A549 (cell line): ENCODE measurements around the gene HOXB4. TPM values are rescaled to one million over a fixed set of nuclear protein-coding genes. Genes with fewer than 3 reads are reported as not detected.
A peak's percentile ranks its signal among the peaks of the same experiment; 100 is the strongest.

Experiments
- ATAC-seq, 2 experiments: fragments of 200-7000 bp in 1 of 2; fragments of >200 bp in 1 of 2; cut with Nextera tagmentation in 1 of 2; cut with Tn5 transposase in 1 of 2; 3 replicates each; pipeline versions ENCODE4 v1.8.0 to v1.9.1; 2018 to 2020; ENCODE audit warnings: mild to moderate bottlenecking in 1 of 2, moderate library complexity in 1 of 2
- CTCF ChIA-PET: fragments of 300-600 bp; sonication (Branson Sonifier 250); formaldehyde crosslinking; extraction: SDS; loops from one replicate; lab custom pipeline; 2021; ENCODE audit warnings: antibody characterized with exemption, inconsistent platforms; lab: Yijun Ruan, JAX
- POLR2A ChIA-PET: fragments of 350-600 bp; formaldehyde crosslinking; extraction: SDS; loops from one replicate; lab custom pipeline; 2021; ENCODE audit warnings: antibody characterized with exemption, inconsistent platforms; lab: Yijun Ruan, JAX
- DNase-seq, 2 experiments: peaks; one replicate each; pipeline versions ENCODE4 v3.0.0 to v3.0.0-alpha.2; 2011 to 2016; ENCODE audit warnings: low read depth in 1 of 2, low spot score in 1 of 2
- FAIRE-seq: peaks from 2 replicates; lab custom pipeline; 2011; peaks lifted over from hg19 to GRCh38; lab: Jason Lieb, UNC
- H3K27ac ChIP-seq, 2 experiments: fragments of >200 bp; sonication (Bioruptor Twin); formaldehyde crosslinking; 3 replicates each; pipeline ENCODE4 v1.5.1; 2016 to 2017
- H3K4me1 ChIP-seq: fragments of >200 bp; sonication (Bioruptor Twin); formaldehyde crosslinking; 3 replicates; pipeline ENCODE4 v1.6.1; 2016
- H3K4me2 ChIP-seq: fragments of >200 bp; sonication (Bioruptor Twin); formaldehyde crosslinking; 3 replicates; pipeline ENCODE4 v1.6.1; 2016
- H3K4me3 ChIP-seq: fragments of >200 bp; sonication (Bioruptor Twin); formaldehyde crosslinking; 3 replicates; pipeline ENCODE4 v1.5.1; 2016
- H3K9me3 ChIP-seq: fragments of >200 bp; sonication (Bioruptor Twin); formaldehyde crosslinking; 3 replicates; pipeline ENCODE4 v1.6.1; 2016
- CEBPB ChIP-seq, 2 experiments: fragments of >200 bp in 1 of 2; sonication (Bioruptor Twin) in 1 of 2; formaldehyde crosslinking in 1 of 2; IDR thresholded peaks; 2 replicates each; pipeline ENCODE4 v1.6.1; 2012 to 2016
- ESRRA ChIP-seq: fragments of 150-350 bp; IDR thresholded peaks from 2 replicates; pipeline ENCODE4 v1.6.1; 2014; ENCODE audit warnings: mild to moderate bottlenecking, low read length, borderline replicate concordance
- FOXS1 ChIP-seq: fragments of 250-450 bp; sonication (Bioruptor Pico); IDR thresholded peaks from 2 replicates; pipeline ENCODE4 v1.5.0; 2020; ENCODE audit warnings: mild to moderate bottlenecking, moderate library complexity
- HOXB5 ChIP-seq: fragments of 250-450 bp; sonication (Bioruptor Pico); IDR thresholded peaks from 2 replicates; pipeline ENCODE4 v1.5.0; 2020; ENCODE audit warnings: mild to moderate bottlenecking, moderate library complexity
- NFE2L2 ChIP-seq: fragments of 150-350 bp; conservative IDR thresholded peaks from 2 replicates; pipeline ENCODE4 v1.6.1; 2014; ENCODE audit warnings: low read length
- NPAS2 ChIP-seq: fragments of 250-450 bp; sonication (Bioruptor Pico); IDR thresholded peaks from 2 replicates; pipeline ENCODE4 v1.8.0; 2022; ENCODE audit warnings: mild to moderate bottlenecking, moderate library complexity, borderline replicate concordance
- POLR2A ChIP-seq: IDR thresholded peaks from 2 replicates; pipeline ENCODE4 v1.6.1; 2012; ENCODE audit warnings: mild to moderate bottlenecking, low read length
- RCOR1 ChIP-seq: fragments of 150-350 bp; IDR thresholded peaks from 2 replicates; pipeline ENCODE4 v1.6.1; 2014; ENCODE audit warnings: antibody characterized with exemption, low read length, low read depth
- RFX5 ChIP-seq: fragments of 450-650 bp; IDR thresholded peaks from 2 replicates; pipeline ENCODE4 v1.7.1; 2014; ENCODE audit warnings: antibody characterized with exemption, mild to moderate bottlenecking, moderate library complexity
- SMC3 ChIP-seq: fragments of >200 bp; sonication (Bioruptor Twin); formaldehyde crosslinking; IDR thresholded peaks from 3 replicates; pipeline ENCODE4 v1.6.1; 2018; ENCODE audit warnings: inconsistent platforms
- ZSCAN20 ChIP-seq: fragments of 250-450 bp; sonication (Bioruptor Pico); IDR thresholded peaks from 2 replicates; pipeline ENCODE4 v1.8.0; 2022; ENCODE audit warnings: mild to moderate bottlenecking, moderate library complexity
- WGBS: methylation state at CpG from one replicate; pipeline ENCODE4 v1.1.6; 2017; ENCODE audit errors: missing lambda C conversion rate; 5-methylcytosine and 5-hydroxymethylcytosine counted together
- polyA plus RNA-seq, 4 experiments: library from polyadenylated mRNA; depleted of rRNA in 3 of 4; stranded (reverse); fragments of >200 nt; fragmentation: RNase III in 1 of 4; extraction: RNeasy Plus Mini Kit Qiagen cat#74134 plus additional on column Dnase treatment in 1 of 4; gene quantifications; 2 replicates in 3 of 4; 3 replicates in 1 of 4; pipeline ENCODE4 v1.2.3, GENCODE V29; 2011 to 2017
- TF ChIP-seq, protein P1 (sequence below): fragments of 200-600 bp; sonication (generic); IDR thresholded peaks from 2 replicates; pipeline ENCODE4 v1.6.1; 2016; ENCODE audit warnings: antibody characterized with exemption, mild to moderate bottlenecking, moderate library complexity
- TF ChIP-seq, protein P2 (sequence below): fragments of 150-350 bp; IDR thresholded peaks from 2 replicates; pipeline ENCODE4 v1.6.1; 2014; ENCODE audit warnings: low read depth, mild to moderate bottlenecking, low read length
- TF ChIP-seq, protein P3 (sequence below): fragments of 250-450 bp; sonication (Bioruptor Pico); IDR thresholded peaks from 2 replicates; pipeline ENCODE4 v1.5.0; 2020; ENCODE audit warnings: low read depth, mild to moderate bottlenecking, moderate library complexity
- TF ChIP-seq, protein P4 (sequence below): IDR thresholded peaks from 2 replicates; pipeline ENCODE4 v1.6.1; 2012
- TF ChIP-seq, protein P5 (sequence below): fragments of >200 bp; sonication (Bioruptor Twin); formaldehyde crosslinking; IDR thresholded peaks from 3 replicates; pipeline ENCODE4 v1.5.1; 2016
- TF ChIP-seq, protein P6 (sequence below): fragments of >200 bp; sonication (Bioruptor Twin); formaldehyde crosslinking; IDR thresholded peaks from 2 replicates; pipeline ENCODE4 v1.6.1; 2016

Gene HOXB4
- polyA plus RNA-seq, 2 of the 4 experiments (the other 2 are of a cell fraction): 0.30 to 0.74 TPM

DNA sequence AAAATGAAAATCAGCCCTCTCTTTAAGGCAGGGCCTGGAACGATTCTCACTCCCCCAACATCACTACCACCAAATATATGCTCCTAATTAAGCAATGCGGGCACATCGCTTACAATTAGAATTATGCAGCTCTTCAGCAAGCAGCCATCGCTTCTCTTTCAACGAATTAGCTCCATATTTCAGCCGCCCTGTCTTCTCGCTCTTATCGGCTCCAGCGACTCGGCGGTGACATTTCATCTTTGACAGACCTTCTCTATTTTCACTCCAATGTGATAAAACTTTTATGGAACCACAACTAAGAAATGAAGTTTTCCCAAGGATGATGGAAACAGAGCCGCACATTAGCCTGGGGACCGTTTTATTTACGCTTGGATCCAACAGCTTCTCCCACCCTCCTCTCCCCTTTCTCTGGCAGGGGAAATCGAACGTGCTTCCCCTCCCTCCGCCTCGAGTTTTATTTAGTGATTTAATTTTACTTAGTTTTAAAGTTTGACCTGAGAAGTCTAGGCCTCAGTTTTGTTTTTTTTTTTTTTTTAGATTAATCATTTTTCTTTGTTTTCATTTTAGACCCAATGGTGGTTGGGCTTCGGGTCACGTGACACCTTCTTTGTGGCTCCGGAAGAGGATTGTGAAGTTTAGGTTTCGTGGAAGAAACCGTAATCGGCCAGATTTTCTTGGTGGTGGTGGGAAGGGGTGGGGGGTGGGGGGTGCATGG, 30.2 kb downstream of the HOXB4 start:
- WGBS: 95% methylated on average over 24 of the region's 24 CpGs
- Histone ChIP-seq H3K4me3 (no peak overlapping the region), H3K4me2 (no peak overlapping the region), H3K27ac (no peak overlapping the region), H3K4me1 (peaks cover 14% of the 10 kb centered on the region)
- FAIRE-seq: no peak
- CTCF ChIA-PET: interaction anchor here (1.1 to 2.5 kb wide), 5 partner anchors 12 to 332 kb away, joined by 3 to 13 read pairs (median 5); partner anchors contain the start of gene HOXB5
- DNase-seq: no peak
- TF ChIP-seq ZSCAN20 (CRISPR knock-in tag): no peak
- TF ChIP-seq, protein P1, sequence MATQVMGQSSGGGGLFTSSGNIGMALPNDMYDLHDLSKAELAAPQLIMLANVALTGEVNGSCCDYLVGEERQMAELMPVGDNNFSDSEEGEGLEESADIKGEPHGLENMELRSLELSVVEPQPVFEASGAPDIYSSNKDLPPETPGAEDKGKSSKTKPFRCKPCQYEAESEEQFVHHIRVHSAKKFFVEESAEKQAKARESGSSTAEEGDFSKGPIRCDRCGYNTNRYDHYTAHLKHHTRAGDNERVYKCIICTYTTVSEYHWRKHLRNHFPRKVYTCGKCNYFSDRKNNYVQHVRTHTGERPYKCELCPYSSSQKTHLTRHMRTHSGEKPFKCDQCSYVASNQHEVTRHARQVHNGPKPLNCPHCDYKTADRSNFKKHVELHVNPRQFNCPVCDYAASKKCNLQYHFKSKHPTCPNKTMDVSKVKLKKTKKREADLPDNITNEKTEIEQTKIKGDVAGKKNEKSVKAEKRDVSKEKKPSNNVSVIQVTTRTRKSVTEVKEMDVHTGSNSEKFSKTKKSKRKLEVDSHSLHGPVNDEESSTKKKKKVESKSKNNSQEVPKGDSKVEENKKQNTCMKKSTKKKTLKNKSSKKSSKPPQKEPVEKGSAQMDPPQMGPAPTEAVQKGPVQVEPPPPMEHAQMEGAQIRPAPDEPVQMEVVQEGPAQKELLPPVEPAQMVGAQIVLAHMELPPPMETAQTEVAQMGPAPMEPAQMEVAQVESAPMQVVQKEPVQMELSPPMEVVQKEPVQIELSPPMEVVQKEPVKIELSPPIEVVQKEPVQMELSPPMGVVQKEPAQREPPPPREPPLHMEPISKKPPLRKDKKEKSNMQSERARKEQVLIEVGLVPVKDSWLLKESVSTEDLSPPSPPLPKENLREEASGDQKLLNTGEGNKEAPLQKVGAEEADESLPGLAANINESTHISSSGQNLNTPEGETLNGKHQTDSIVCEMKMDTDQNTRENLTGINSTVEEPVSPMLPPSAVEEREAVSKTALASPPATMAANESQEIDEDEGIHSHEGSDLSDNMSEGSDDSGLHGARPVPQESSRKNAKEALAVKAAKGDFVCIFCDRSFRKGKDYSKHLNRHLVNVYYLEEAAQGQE: no peak
- TF ChIP-seq NFE2L2: no peak
- TF ChIP-seq RCOR1: no peak
- TF ChIP-seq, protein P2, sequence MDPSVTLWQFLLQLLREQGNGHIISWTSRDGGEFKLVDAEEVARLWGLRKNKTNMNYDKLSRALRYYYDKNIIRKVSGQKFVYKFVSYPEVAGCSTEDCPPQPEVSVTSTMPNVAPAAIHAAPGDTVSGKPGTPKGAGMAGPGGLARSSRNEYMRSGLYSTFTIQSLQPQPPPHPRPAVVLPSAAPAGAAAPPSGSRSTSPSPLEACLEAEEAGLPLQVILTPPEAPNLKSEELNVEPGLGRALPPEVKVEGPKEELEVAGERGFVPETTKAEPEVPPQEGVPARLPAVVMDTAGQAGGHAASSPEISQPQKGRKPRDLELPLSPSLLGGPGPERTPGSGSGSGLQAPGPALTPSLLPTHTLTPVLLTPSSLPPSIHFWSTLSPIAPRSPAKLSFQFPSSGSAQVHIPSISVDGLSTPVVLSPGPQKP: no peak
- TF ChIP-seq, protein P3, sequence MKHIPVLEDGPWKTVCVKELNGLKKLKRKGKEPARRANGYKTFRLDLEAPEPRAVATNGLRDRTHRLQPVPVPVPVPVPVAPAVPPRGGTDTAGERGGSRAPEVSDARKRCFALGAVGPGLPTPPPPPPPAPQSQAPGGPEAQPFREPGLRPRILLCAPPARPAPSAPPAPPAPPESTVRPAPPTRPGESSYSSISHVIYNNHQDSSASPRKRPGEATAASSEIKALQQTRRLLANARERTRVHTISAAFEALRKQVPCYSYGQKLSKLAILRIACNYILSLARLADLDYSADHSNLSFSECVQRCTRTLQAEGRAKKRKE (CRISPR knock-in tag): no peak
- TF ChIP-seq, protein P4, sequence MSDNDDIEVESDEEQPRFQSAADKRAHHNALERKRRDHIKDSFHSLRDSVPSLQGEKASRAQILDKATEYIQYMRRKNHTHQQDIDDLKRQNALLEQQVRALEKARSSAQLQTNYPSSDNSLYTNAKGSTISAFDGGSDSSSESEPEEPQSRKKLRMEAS: no peak
- TF ChIP-seq, protein P5, sequence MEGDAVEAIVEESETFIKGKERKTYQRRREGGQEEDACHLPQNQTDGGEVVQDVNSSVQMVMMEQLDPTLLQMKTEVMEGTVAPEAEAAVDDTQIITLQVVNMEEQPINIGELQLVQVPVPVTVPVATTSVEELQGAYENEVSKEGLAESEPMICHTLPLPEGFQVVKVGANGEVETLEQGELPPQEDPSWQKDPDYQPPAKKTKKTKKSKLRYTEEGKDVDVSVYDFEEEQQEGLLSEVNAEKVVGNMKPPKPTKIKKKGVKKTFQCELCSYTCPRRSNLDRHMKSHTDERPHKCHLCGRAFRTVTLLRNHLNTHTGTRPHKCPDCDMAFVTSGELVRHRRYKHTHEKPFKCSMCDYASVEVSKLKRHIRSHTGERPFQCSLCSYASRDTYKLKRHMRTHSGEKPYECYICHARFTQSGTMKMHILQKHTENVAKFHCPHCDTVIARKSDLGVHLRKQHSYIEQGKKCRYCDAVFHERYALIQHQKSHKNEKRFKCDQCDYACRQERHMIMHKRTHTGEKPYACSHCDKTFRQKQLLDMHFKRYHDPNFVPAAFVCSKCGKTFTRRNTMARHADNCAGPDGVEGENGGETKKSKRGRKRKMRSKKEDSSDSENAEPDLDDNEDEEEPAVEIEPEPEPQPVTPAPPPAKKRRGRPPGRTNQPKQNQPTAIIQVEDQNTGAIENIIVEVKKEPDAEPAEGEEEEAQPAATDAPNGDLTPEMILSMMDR: no peak
- TF ChIP-seq, protein P6, sequence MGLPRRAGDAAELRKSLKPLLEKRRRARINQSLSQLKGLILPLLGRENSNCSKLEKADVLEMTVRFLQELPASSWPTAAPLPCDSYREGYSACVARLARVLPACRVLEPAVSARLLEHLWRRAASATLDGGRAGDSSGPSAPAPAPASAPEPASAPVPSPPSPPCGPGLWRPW: no peak
- no peak for TF ChIP-seq FOXS1 (CRISPR knock-in tag)
- TF ChIP-seq, all 56 proteins: peak for 0
- no peak for ATAC-seq
- no peaks in the 10 kb centered on the region for H3K9me3 ChIP-seq
- POLR2A ChIA-PET: interaction anchor here (1.4 kb wide), 1 partner anchor 7 kb away, joined by 3 read pairs; no protein-coding TSS in a partner anchor

DNA sequence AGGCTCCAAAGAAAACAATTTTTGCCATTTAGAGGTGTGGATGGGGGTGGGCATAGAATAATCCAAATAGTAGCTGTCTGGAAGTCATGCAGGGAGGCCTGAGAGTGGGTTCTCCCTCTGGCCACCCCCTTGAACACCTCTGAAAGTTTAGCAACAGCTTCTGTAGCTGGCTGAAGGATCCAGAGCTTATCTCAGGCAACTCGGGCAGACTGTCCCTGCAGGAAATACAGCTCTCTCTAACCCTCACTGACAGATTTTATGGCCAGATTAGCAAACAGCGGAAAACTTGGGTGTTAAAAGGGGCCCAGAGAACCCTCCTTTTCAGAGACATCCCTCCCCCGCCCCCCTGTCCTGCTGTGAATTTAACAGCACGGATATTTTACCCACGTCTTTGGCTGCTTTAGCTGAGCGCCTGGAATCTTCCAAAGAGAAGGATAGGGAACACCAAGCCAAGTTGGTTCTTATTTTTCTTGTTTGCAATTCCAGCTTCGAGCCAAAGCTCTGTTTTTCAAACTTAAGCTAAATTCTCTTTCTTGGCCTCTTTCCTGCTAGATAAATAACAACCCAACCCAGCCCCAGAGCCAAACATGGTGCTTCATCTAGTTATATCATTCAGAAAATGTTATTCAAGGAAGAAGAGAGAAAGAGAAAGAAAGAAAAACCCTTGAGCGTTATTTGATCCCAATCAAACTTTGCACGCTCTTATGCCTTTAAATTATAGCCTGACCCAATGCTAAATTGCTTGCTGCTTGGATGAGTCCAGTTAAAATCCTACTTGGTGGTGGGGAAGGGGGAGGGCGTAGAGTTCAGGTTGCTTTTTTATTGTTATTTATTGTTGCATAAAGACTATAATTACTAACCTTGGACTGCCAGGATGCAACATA, 31.0 kb downstream of the HOXB4 start:
- DNase-seq (no peak), ATAC-seq (peak in 1 of 2 experiments; percentile 7; a peak in 1 of 6 replicates), FAIRE-seq (peak; percentile 36)
- peaks cover 15% of the 10 kb centered on the region; the same call in 2 of the 3 replicates for H3K4me1 ChIP-seq
- no peaks in the 10 kb centered on the region for H3K9me3 ChIP-seq
- peak overlapping the region; percentile 12; the same call in 1 of the 3 replicates for H3K4me2 ChIP-seq
- H3K4me3 ChIP-seq: no peak overlapping the region
- TF ChIP-seq ESRRA (no peak), CEBPB (IDR thresholded peaks at IDR 0.05) (no peak), POLR2A (no peak), HOXB5 (CRISPR knock-in tag) (no peak), SMC3 (no peak), RFX5 (no peak), NPAS2 (CRISPR knock-in tag) (no peak)
- ChIA-PET CTCF (interaction anchor here (0.6 to 2.5 kb wide), 6 partner anchors 12 to 331 kb away, joined by 3 to 13 read pairs (median 4); partner anchors contain the start of gene HOXB5), POLR2A (interaction anchor here (0.7 to 1.4 kb wide), 2 partner anchors 8 to 61 kb away, joined by 3 to 4 read pairs; no protein-coding TSS in a partner anchor)
- 70% methylated on average over 10 of the region's 10 CpGs for WGBS
- H3K27ac ChIP-seq: peak overlapping the region in 1 of 2 experiments; percentile 42; a peak in 2 of 6 replicates
